ENCODE data around the gene SOBP. TPM values are rescaled to one million over a fixed set of nuclear protein-coding genes. Genes with fewer than 3 reads are reported as not detected.

The SOBP gene
- total RNA-seq, 1 donor from 2014 or later, result 16.1 TPM

DNA sequence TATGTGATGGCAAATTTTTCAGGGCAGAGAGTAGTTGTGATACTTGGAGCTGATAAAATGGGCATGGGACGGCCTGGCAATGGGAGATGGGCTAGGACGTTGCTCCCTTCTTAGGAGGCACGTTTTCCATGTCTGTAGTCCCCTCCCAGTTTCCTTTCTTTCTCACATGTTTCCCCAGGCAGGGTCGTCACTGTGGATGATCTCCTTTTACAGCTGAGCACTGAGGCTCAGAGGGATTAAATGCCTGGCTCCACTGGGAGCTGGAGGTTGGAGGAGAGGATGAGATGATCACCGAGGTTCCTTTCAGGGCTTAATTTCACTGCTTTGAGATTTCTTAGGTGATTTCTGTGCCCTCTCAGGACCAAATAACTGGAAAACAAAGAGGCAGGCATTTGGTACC lies 136.7 kb downstream of the SOBP start:
- peak overlapping the region; percentile 10 for H3K27ac Mint-ChIP-seq (ENCODE audit: unreplicated experiment)
- H3K36me3 Mint-ChIP-seq (ENCODE audit: unreplicated experiment), result no peaks in the 10 kb centered on the region
- peaks cover 14% of the 10 kb centered on the region for H3K4me1 Mint-ChIP-seq (ENCODE audit: low read depth, unreplicated experiment)
- TF ChIP-seq, protein P1, sequence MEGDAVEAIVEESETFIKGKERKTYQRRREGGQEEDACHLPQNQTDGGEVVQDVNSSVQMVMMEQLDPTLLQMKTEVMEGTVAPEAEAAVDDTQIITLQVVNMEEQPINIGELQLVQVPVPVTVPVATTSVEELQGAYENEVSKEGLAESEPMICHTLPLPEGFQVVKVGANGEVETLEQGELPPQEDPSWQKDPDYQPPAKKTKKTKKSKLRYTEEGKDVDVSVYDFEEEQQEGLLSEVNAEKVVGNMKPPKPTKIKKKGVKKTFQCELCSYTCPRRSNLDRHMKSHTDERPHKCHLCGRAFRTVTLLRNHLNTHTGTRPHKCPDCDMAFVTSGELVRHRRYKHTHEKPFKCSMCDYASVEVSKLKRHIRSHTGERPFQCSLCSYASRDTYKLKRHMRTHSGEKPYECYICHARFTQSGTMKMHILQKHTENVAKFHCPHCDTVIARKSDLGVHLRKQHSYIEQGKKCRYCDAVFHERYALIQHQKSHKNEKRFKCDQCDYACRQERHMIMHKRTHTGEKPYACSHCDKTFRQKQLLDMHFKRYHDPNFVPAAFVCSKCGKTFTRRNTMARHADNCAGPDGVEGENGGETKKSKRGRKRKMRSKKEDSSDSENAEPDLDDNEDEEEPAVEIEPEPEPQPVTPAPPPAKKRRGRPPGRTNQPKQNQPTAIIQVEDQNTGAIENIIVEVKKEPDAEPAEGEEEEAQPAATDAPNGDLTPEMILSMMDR (IDR thresholded peaks at IDR 0.05; ENCODE audit: partially characterized antibody, unreplicated experiment), result no peak
- no peak overlapping the region for H3K4me3 Mint-ChIP-seq (ENCODE audit: unreplicated experiment)
- H3K9me3 Mint-ChIP-seq (ENCODE audit: unreplicated experiment), result peaks cover under 1% of the 10 kb centered on the region
- DNase-seq, result no peak
- peaks cover 2% of the 10 kb centered on the region for H3K27me3 Mint-ChIP-seq (ENCODE audit: unreplicated experiment)

DNA sequence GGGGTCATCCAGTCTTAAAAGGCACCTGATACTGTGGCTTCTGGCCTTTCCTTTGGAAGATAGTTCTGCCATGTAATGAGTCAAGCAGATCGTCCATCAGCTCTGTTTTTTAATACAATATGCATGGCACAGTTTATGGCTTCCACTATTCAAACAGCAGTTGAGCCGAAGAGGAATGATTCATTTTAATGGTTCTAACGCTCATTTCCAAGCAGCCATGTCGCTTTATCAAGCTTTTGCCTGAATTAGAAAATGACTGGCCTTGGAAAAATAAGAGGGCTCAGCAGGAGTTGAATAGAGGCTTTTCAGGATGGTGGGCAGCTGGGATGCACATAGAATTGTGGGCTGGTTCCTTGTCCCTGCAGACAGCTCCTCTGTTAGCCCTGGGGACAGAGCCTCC lies 138.1 kb downstream of the SOBP start:
- Mint-ChIP-seq H3K4me3 (ENCODE audit: unreplicated experiment) (no peak overlapping the region), H3K36me3 (ENCODE audit: unreplicated experiment) (no peaks in the 10 kb centered on the region), H3K4me1 (ENCODE audit: low read depth, unreplicated experiment) (peaks cover 27% of the 10 kb centered on the region), H3K9me3 (ENCODE audit: unreplicated experiment) (peaks cover 2% of the 10 kb centered on the region), H3K27me3 (ENCODE audit: unreplicated experiment) (peaks cover 2% of the 10 kb centered on the region), H3K27ac (ENCODE audit: unreplicated experiment) (no peak overlapping the region)
- DNase-seq, result no peak
- TF ChIP-seq, protein P1 (IDR thresholded peaks at IDR 0.05; ENCODE audit: partially characterized antibody, unreplicated experiment), result no peak

DNA sequence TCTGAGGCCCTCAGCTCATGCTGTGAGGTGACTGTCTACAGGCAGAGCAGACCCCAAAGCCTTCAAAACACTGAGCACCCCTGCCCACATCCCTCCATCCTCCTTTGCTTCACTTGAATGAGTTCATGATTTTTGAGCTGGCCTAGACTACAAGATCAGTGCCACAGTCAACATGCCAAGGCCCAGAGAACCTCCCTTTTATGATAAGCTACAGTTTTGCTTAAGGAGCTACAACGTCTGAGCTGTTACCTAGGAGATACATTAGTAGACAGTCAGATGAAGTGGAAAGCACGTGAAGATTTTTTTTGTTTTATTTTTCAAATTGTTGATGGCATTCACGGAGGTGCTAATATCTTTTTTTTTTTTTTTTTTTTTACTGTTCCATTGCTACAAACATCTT lies 139.0 kb downstream of the SOBP start:
- TF ChIP-seq, protein P1 (IDR thresholded peaks at IDR 0.05; ENCODE audit: partially characterized antibody, unreplicated experiment), result no peak
- Mint-ChIP-seq H3K36me3 (ENCODE audit: unreplicated experiment) (no peaks in the 10 kb centered on the region), H3K27me3 (ENCODE audit: unreplicated experiment) (peaks cover 8% of the 10 kb centered on the region), H3K4me1 (ENCODE audit: low read depth, unreplicated experiment) (peaks cover 36% of the 10 kb centered on the region), H3K4me3 (ENCODE audit: unreplicated experiment) (no peak overlapping the region), H3K9me3 (ENCODE audit: unreplicated experiment) (peaks cover 10% of the 10 kb centered on the region), H3K27ac (ENCODE audit: unreplicated experiment) (no peak overlapping the region)
- no peak for DNase-seq

DNA sequence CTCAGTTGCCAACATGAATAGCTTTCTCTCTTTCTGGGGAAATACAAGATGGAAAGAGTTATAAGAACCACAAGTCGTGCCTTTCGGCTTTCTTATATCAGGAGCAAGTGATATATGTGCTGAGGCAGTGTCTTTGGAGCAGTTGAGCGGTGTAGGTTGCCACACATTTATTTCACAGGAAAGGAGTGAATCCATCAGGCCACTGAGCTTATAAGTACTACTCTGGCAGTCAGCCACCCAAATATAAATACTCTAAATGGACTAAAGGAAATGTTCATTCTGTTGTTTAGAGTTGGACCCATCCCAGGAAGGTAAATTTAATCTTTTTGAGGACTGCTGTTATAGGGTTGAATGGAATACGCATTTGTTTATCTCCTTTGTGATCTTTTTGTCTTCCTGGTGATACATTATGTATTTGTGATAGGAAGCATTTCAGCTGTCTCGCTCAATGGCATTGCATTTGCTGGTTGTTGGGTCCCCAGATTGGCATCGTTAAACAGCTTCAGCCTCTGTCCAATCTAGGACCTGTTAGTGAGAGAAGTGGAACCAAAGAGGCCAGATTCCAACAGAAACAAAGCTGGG lies 139.7 kb downstream of the SOBP start:
- H3K27ac Mint-ChIP-seq (ENCODE audit: unreplicated experiment), result peak overlapping the region; percentile 26
- no peak overlapping the region for H3K4me3 Mint-ChIP-seq (ENCODE audit: unreplicated experiment)
- H3K9me3 Mint-ChIP-seq (ENCODE audit: unreplicated experiment), result peaks cover 10% of the 10 kb centered on the region
- no peak for DNase-seq
- H3K27me3 Mint-ChIP-seq (ENCODE audit: unreplicated experiment), result peaks cover 8% of the 10 kb centered on the region
- no peaks in the 10 kb centered on the region for H3K36me3 Mint-ChIP-seq (ENCODE audit: unreplicated experiment)
- peaks cover 36% of the 10 kb centered on the region for H3K4me1 Mint-ChIP-seq (ENCODE audit: low read depth, unreplicated experiment)
- TF ChIP-seq, protein P1 (IDR thresholded peaks at IDR 0.05; ENCODE audit: partially characterized antibody, unreplicated experiment), result no peak

DNA sequence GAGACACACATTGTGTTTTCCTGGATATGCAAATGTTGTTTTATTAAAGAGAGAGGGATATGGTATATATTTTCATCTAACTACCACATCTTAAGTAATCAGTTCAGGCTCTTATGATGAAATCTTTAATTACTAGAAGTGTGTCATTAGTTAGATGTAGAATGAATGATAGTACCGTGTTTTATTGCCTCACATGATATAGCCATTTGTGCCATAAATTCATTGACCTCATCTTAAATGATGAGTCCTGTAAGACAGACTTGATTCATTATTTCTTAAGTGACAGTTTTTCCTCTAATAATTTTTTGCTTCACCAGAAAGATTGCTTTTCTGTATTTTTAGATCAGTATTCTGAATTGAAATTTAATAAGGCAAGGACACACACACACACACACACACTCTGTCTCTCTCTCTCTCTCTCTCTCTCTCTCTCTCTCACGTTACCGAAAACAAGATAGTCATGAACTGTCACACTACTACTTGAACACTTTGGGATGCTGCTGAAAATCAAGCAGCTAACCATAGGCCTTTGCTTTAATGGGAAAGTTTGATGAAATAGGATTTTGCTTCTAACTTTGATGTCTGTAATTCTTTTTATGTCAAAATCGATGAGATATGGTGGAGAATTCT lies 140.5 kb downstream of the SOBP start:
- peaks cover 36% of the 10 kb centered on the region for H3K4me1 Mint-ChIP-seq (ENCODE audit: low read depth, unreplicated experiment)
- no peaks in the 10 kb centered on the region for H3K36me3 Mint-ChIP-seq (ENCODE audit: unreplicated experiment)
- no peak for DNase-seq
- H3K27ac Mint-ChIP-seq (ENCODE audit: unreplicated experiment), result no peak overlapping the region
- H3K4me3 Mint-ChIP-seq (ENCODE audit: unreplicated experiment), result no peak overlapping the region
- peaks cover 13% of the 10 kb centered on the region for H3K27me3 Mint-ChIP-seq (ENCODE audit: unreplicated experiment)
- H3K9me3 Mint-ChIP-seq (ENCODE audit: unreplicated experiment), result peaks cover 10% of the 10 kb centered on the region
- TF ChIP-seq, protein P1 (IDR thresholded peaks at IDR 0.05; ENCODE audit: partially characterized antibody, unreplicated experiment), result no peak
